Loucy (cell line): ENCODE measurements around the gene HERC2.

Experiments used
- EZH2phosphoT487 ChIP-seq: fragments of 200-600 bp; IDR thresholded peaks from 2 replicates; pipeline ENCODE4 v1.6.1; 2018; ENCODE audit warnings: antibody characterized with exemption, mild to moderate bottlenecking, moderate library complexity, borderline replicate concordance
- TF ChIP-seq, protein P1 (sequence below): fragments of 200-600 bp; sonication (generic); conservative IDR thresholded peaks from 2 replicates; pipeline ENCODE4 v1.5.1; 2014; ENCODE audit warnings: mild to moderate bottlenecking, antibody characterized with exemption, low read length

DNA sequence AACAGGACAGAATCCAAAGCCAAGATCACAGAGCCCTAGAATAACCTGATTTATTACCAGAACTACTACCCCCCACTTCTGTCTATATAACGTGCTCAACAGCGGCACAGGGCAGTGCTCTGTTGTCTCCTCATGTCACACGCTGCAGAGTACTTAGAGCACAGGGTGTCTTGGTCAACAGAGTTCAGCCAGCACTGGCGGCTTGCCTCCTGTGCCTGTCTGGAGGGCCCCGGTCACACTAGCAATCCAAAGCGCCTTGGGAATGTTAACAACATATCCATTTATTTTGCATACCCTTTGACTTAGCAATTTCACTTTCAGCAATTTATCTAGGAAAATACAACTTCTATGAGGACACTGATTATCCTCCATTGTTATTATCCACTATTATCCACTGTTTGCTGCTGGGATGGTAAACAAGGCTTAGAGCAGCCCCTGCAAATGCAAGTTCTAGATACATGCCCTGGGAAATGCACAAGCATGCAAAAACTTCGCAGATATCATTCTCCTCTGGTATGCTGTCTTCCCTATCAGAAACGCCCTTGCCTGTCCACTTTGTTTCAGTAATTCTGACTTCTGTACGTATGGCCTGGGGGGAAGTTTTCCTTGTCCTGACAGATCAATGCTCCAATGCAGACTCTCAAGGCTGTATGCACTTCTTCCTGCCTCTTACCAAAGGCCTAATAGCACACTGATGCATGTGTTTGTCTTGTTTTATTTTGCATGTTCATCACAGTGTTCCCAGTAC is 136.7 kb downstream of the HERC2 start:
- TF ChIP-seq, protein P1, sequence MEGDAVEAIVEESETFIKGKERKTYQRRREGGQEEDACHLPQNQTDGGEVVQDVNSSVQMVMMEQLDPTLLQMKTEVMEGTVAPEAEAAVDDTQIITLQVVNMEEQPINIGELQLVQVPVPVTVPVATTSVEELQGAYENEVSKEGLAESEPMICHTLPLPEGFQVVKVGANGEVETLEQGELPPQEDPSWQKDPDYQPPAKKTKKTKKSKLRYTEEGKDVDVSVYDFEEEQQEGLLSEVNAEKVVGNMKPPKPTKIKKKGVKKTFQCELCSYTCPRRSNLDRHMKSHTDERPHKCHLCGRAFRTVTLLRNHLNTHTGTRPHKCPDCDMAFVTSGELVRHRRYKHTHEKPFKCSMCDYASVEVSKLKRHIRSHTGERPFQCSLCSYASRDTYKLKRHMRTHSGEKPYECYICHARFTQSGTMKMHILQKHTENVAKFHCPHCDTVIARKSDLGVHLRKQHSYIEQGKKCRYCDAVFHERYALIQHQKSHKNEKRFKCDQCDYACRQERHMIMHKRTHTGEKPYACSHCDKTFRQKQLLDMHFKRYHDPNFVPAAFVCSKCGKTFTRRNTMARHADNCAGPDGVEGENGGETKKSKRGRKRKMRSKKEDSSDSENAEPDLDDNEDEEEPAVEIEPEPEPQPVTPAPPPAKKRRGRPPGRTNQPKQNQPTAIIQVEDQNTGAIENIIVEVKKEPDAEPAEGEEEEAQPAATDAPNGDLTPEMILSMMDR, result no peak
- TF ChIP-seq EZH2phosphoT487, result no peak
